GM18508 (cell line): ENCODE measurements around the gene SEPTIN8.
"Not testable (repeated sequence)": the region's sequence is repeated elsewhere in the genome, so short reads cannot be mapped to it uniquely, and the experiment has no call there.

Source experiments
- ATAC-seq: cut with Tn5 transposase; IDR thresholded peaks from one replicate; pipeline ENCODE4 v1.9.1; 2021; ENCODE audit warnings: moderate number of reproducible peaks; ENCODE audit not compliant: insufficient read depth, unreplicated experiment

SEPTIN8 gene

DNA sequence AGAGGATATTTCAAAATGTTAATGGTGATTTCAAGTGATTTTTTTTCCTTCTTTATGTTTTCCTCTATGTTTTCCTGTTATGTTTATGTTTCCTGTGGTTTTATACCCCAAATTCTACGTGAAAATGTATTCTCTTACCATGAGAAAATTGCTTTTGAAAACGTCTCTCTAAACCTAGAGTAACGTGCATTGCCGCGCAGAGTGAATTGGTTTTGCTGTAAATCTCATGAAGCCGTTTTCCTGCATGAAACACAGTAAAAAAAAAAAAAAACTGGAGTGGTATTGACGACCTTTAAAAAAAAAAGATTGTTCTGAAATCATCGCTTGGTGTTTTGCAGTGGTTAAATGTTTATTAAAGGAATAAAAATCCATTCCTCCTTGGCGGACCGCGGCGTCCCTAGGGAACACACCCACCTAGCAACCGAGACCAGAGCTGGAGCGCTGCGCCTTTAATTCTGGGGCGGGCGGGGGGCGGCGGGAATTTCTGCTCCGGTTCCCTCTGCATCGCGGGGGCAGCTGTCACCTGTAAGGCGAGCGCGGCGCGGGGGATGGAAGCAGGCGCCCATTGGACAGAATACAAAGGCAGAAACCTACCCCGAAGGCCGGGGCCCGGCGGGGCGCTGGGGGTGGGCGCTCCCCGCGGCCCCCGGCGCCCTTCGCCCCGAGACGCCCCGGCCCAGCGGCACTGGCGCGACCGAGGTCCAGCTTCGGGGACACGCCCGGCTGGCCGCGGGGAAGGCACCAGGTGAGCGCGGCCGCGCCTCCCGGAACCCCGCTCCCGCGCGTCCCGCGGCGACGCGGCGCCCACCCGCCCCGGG is 36.0 kb upstream of the SEPTIN8 start, which contains the start of gene SOWAHA:
Gene SOWAHA, plus strand, starts transcription at position 522 of the 818 bp plus-strand sequence. CDS start 320 bp downstream, outside the sequence.
- no peak for ATAC-seq

DNA sequence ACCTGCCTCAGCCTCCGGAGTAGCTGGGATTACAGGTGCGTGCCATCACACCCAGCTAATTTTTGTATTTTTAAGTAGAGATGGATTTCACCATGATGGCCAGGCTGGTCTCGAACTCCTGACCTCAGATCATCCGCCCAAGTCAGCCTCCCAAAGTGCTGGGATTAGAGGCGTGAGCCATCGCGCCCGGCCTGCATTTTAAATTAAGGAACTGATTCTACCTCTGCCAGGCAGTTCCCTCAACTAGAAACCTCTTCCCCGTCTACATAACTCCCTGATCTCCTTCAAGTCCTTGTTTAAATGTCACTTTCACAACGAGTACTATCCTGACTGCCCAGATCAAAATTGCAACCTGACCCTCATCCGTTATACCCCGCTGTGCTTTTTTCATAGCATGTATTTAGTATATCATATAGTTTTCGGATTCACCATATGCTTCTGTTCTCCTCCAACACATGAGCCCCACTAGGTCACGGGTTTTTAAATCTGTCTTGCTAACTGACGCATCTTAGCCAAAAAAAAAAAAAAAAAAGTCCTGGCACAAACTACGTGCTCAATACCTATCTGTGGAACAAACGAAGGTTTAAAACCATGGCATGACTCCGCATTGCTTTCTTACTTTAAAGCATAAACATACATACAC is 35.2 kb upstream of the SEPTIN8 start:
- no peak for ATAC-seq

DNA sequence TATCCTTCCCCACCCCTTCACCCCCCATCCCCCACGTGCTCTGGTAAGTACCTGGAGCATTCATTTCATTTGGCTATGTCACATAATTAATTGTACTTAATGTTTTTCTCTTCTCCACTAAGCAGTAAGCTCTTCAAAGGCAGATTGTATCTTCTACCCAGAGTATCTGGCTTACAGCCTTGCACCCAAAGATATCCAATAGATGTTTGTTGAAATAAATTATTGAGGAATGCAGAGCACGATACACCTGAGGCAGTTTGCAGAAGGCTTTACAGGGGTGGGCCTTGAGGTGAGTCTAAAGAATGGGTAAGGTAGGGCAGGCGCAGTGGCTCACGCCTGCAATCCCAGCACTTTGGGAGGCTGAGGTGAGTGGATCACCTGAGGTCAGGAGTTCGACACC is 33.6 kb upstream of the SEPTIN8 start:
- no peak for ATAC-seq

DNA sequence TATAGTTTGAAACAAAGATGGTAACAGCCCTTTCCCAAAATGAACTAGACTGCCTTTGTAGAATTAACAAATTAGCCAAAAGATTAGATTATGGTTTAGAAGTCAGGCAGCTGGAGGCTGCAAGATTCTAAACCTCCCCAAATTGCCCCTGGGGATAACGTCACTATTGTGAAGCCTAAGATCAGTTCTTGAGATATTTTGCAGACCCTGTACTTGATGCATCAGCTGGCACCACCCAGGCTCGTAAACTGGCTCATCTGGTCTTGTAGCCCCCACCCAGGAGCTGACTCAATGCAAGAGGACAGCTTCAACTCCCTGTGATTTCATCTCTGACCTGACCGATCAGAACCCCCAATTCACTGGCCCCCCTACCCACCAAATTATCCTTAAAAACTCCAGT is 31.8 kb upstream of the SEPTIN8 start:
- no peak for ATAC-seq

DNA sequence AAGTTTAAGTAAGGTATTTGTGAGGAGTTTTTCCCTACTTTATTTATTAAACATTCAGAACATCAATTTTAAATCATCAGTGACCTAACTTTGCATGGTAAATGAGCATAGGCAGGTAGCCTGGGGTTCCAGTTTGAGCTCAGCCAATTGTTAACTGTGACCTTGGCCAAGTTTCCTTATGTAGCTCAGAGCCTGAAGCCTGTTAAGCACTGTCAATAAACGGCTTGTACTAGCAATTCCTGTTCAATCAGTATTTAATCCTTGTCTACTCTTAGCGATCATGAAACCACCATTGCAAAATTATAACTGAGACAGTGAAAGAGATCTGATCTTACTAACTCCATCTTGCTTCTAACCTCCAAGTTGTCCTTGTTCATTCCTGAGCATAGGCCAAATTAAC is 31.4 kb upstream of the SEPTIN8 start:
- ATAC-seq: no peak

DNA sequence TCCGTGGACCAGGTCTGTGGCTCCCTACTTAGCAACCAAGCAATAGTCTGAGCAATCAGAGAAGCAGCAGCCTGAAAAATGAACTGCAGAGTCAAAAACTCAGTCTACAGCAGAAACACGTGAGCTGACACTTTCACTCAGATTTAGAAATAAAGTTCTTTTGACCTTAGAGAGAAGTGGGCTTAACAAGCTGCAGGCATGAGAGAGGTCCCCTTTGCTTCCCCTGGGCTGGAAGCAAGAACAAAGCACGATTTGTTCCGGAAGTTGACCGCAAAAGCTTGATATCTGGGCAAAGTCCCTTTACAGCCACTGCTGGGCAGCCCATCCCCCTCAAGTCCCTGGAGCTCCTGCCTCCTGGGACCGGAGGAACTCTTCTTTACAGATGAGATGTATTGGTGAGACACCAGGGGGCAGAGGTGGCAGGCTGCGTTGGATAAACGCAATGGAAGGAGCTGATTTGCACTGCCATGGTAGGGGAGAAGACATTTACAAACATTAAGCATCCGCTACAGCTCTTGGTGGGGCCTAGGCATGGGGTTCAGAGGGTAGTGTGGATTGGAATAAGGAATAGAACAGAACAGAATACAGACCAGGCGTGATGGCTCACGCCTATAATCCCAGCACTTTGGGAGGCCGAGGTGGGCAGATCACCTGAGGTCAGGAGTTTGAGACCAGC is 30.3 kb upstream of the SEPTIN8 start:
- ATAC-seq: no peak

DNA sequence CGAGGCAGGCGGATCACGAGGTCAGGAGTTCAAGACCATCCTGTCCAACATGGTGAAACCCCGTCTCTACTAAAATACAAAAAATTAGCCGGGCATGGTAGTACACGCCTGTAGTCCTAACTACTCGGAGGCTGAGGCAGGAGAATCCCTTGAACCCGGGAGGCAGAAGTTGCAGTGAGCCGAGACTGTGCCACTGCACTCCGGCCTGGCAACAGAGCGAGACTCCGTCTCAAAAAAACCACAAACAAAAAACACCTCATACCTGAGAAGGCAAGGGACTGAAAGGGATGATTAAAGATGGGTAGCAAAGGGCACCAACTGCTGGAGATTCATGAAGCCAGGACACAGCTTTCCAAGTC is 29.7 kb upstream of the SEPTIN8 start:
- ATAC-seq: not testable (repeated sequence)

DNA sequence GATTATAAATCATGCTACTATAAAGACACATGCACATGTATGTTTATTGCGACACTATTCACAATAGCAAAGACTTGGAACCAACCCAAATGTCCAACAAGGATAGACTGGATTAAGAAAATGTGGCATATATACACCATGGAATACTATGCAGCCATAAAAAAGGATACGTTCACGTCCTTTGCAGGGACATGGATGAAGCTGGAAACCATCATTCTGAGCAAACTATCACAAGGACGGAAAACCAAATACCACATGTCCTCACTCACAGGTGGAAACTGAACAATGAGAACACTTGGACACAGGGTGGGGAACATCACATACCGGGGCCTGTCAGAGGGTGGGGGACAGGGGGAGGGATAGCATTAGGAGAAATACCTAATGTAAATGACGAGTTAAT is 28.8 kb upstream of the SEPTIN8 start:
- not testable (repeated sequence) for ATAC-seq

DNA sequence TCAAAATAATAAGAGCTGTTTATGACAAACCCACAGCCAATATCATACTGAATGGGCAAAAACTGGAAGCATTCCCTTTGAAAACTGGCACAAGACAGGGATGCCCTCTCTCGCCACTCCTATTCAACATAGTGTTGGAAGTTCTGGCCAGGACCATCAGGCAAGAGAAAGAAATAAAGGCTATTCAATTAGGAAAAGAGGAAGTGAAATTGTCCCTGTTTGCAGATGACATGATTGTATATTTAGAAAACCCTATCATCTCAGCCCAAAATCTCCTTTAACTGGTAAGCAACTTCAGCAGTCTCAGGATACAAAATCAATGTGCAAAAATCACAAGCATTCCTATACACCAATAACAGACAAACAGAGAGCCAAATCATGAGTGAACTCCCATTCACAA is 27.2 kb upstream of the SEPTIN8 start:
- ATAC-seq: not testable (repeated sequence)

DNA sequence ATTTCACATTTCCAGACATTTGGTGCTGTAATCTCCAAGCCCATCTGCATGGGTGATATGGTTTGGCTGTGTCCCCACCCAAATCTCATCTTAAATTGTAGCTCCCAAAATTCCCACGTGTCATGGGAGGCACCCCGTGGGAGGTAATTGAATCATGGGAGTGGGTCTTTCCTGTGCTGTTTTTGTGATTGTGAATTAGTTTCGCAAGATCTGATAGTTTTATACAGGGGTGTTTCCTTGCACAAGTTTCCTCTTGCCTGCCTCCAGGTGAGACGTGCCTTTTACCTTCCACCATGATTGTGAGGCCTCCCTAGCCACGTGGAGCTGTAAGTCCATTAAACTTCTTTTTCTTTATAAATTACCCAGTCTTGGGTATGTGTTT is 25.6 kb upstream of the SEPTIN8 start:
- not testable (repeated sequence) for ATAC-seq

DNA sequence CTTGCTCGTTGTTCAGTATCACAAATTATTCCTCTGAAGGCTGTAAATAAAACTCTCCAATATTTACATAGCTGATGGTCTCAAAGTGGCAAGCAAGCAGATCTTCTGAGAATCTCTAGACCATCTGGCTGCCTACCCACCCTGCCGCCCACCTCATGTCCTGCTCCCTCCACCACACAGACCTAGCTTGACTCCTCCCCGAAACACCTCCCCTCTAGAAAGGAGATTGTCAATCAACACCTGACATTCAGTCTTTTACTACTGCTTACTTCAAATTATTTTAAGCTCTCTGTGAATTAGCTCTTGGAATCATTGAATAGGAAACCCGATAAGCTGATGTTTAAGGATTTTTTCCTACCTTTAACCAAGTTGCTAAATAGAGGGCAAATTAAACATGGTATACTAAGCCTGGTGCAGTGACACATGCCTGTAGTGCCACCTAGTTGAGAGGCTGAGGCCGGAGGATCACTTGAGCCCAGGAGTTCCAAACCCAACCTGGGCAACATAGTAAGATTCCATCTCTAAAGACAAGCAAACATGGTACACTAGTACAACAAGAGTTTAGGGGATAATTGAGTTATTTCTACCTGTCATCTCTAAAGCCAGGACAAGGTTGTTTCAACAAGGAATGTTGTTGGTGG is 25.1 kb upstream of the SEPTIN8 start:
- no peak for ATAC-seq

DNA sequence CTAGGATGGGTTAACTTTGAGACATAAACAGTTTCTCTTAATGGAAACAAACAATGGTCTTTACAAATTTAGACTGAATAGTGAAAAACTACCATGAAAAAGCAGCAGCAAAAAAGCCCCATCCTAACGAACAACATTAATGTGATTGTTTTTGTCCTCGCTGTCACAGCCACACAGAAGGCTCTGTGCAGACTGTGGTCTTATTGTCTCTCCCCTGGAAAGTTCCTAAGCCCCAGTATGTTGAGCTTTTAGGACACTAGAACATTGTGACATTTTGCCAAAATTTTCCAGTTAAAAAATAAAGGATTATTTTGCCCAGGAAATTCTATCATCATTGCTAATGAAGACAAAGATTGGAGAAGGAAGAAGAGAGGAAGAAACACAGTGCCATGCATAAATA is 23.5 kb upstream of the SEPTIN8 start:
- ATAC-seq: no peak

DNA sequence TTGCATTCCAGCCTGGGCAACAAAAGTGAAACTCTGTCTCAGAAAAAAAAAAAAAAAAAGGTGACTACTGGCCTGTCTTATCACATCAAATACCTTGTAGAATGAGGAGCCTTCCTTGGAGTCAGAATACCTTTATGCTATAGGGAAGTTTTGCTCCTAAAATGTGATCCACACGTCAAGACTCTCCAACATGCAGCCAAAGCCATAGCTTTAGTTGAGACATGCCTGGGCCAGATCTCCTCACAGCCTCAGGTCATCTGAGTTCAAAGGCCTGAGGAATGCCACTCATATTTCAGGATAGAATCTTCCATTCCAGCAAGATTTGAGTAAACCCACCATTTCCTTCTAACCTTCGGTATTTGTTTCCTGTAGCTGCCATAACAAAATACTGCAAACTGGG is 22.4 kb upstream of the SEPTIN8 start:
- no peak for ATAC-seq

DNA sequence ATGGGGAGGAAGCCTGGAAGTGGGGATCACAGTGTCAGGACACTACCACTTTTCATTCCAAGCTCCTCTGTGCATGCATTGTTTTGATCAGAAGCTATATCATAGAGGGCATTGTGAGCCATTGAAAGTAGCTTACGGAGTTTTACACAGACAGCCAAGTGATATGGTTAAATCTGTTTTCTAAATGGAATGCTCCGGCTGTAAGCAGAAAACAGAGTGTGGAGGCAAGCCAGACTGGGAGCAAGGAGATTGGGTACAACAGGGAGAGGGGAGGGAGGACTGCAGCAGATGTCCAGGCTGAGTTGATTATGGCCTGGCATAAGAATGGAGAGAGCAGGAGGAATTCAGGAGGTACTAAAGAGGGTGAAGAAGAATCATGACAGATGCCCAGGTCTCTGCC is 20.6 kb upstream of the SEPTIN8 start:
- ATAC-seq: no peak

DNA sequence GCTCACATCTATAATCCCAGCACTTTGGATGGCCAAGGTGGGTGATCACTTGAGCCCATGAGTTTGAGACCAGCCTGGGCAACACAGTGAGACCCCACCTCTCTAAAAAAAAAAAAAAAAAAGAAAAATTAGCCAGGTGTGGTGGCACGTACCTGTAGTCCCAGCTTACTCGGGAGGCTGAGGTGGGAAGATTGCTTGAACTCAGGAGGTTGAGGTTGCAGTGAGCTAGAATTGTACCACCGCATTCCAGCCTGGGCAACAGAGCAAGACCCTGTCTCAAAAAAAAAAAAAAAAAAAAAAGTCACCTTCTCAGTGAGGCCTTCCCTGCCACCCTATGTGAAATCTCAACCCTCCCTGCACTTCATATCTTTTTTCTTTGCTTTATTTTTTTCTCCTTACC is 14.0 kb upstream of the SEPTIN8 start:
- no peak for ATAC-seq

DNA sequence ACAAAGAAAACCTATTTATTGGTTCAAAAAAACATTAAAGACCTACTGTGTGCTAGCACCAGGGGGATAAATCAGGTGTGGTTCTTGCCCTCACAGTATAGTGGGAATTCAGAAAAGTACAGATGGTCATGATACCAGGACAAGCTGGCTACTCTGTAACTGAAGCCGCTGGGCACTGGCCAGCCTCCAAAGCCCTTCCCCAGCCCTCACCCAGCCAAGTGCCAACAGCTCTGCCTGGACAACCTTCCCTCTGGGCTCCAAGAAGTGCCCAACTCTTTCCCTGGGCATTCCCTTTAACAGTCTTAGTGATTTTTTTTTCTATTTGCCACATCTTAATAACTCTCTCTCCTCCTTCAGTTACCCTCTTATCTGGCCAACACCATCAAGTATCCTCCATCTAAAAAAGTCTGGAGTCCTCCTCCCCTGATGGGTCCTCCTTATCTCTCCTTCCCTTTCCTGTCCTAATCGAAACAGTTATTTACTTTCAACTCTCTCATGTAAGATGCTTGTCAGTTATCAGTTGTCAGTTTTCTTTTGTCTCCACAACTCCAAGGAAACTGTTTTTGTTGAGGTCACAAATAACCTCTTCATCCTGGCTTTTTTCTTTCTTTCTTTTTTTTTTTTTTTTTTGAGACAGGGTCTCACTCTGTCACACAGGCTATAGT is 13.3 kb upstream of the SEPTIN8 start:
- ATAC-seq: no peak

DNA sequence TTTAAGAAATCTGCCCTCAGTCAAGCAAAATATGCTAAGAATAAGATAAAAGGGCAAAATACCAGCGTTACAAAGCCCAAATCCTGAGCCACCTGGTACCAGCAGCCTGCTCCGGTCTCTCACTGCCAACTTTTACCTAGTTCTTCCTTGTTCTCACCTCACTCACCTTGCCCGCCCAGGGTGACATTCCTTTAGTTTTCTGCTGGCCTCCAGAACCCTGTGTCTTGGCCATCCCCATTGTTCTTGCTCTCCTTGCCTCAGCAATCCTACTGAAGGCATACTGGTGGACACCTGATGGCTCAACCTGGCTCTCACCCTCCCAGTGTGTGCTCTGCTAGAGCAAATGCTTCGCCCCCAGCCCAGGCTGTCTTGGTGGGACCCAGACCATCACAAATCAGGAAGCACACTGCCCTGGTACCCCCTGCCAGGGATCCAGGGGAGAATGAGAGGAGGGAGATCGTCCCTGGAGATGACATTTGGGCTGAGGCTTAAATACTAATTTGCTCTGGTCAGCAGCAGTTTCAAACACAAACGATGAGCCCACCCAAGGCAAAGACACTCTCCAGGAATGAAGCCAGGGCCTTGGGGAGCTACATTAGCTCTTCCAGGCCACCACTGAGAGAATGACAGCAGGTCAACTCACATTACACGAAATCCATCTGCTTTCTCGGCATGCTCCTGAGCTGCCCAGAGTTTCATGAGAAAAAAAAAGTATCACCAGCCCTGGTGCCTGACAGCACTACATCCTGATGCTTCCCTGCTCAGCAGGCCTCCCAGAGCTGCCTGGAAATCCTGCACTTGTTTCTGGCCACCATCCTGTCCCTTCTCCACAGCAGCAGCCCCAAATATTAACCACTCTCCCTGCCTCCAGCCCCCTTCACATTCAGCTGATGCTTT is 12.2 kb upstream of the SEPTIN8 start:
- ATAC-seq: no peak

DNA sequence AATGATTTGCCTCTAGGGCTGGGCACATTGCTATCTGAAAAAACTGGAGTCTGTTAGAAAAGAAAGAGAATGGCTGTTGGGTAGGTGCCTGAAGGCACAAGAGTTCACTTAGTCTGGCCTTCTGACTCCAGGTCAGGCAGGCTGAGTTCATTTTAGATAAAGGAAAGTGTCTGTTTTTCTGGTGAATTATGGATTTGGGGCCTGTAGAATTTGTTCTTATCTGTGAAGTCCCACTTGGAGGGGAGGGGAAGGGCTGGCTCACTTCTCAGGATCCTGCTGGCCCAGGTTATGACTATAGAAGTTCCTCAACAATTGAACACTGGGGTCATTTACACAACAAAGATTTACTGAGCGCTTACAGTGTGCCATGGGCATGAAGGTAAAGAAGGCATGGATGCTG is 11.5 kb upstream of the SEPTIN8 start:
- ATAC-seq: no peak

DNA sequence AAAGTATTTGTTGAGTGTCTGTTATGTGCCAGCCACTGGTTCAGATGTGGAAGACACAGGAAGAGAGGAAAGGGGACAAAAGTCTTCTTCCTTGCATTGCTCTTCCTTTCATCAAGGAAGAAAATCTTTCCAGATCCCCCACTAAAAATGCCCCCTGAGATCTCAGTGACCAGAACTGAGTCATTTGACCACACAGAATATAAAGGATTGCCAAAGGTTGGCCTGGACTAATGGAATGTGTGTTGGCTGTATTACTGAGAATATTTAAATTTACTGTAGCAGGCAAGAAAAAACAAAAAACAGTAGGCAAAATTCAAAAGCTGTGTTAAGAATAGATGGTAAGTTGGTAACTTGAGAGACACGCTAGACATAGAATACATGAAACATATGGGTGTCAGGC is 10.0 kb upstream of the SEPTIN8 start:
- ATAC-seq: no peak
